NT2/D1 (cell line): ENCODE data around the gene YEATS2.

Source experiments
- SUZ12 ChIP-seq: IDR thresholded peaks from 2 replicates; pipeline ENCODE4 v1.6.1; 2011; ENCODE audit not compliant: insufficient read length, insufficient read depth; ENCODE audit errors: extremely low read depth
- YY1 ChIP-seq: IDR thresholded peaks from 2 replicates; pipeline ENCODE4 v1.6.1; 2011; ENCODE audit not compliant: insufficient read length, insufficient read depth
- ZNF274 ChIP-seq: IDR thresholded peaks from 2 replicates; pipeline ENCODE4 v1.6.1; 2011; ENCODE audit warnings: mild to moderate bottlenecking, low read depth, low read length

DNA sequence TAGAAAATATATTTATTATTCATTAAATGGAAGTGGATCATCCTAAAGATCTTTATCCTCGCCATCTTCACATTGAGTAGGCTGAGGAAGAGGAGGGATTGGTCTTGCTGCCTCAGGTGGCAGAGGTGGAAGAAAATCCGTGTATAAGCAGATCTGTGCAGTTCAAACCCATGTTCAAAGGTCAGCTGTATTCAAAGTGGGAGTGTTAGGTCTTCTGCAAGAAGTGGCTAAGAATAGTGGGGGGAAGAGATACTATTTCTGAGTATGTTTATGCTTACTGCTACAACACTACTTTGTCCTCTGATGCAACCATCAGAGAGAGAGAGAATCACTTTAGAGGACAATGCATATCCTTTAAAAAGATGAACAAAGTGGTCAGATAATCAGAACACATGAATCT, 39.5 kb downstream of the YEATS2 start:
- TF ChIP-seq YY1 (no peak), SUZ12 (no peak), ZNF274 (no peak)
